GM19239 (cell line): ENCODE measurements around the gene CFAP92.
A peak's percentile ranks its signal among the peaks of the same experiment; 100 is the strongest.
"Not testable (repeated sequence)": the region's sequence is repeated elsewhere in the genome, so short reads cannot be mapped to it uniquely, and the experiment has no call there.

Source experiments
- DNase-seq: peaks from one replicate; pipeline ENCODE4 v3.0.0; 2011; ENCODE audit warnings: low spot score; ENCODE audit not compliant: insufficient read length
- FAIRE-seq: peaks from 2 replicates; lab custom pipeline; 2011; peaks lifted over from hg19 to GRCh38; lab: Jason Lieb, UNC

Gene CFAP92

DNA sequence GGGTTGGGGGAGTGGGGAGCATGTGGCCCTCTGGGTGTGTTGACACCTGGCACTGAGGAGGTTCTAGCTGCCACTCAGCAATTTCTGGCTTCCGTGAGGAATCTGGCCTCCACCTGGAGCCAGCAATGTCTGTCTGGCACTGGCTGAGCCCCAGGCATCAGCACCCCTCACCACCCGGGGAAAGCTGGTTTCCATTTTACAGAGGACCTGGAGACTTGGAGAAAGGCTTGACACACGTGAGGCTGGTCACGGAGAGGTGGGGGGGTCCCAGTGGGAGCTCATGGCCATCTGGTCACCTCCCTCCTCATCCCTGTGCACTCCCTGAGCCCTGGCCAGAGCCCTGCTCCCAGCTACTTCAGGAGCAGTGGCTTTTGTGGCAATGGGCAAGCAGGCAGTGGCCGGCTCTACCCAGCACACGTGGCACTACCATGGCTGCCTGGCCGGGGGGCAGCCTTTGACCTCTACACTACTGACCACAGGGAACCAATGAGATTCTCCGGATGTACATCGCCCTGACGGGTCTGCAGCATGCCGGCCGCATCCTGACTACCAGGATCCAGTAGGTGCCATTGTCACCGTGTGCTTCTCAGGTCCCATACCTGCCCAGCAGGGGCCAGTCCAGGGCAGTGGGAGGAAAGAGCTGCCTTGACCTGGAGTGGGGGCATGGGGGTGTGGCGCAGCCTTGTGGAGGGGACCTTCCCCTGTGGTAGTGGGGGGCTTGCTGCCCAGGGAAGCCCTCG is 86.0 kb downstream of the CFAP92 start:
- FAIRE-seq (no peak), DNase-seq (no peak)

DNA sequence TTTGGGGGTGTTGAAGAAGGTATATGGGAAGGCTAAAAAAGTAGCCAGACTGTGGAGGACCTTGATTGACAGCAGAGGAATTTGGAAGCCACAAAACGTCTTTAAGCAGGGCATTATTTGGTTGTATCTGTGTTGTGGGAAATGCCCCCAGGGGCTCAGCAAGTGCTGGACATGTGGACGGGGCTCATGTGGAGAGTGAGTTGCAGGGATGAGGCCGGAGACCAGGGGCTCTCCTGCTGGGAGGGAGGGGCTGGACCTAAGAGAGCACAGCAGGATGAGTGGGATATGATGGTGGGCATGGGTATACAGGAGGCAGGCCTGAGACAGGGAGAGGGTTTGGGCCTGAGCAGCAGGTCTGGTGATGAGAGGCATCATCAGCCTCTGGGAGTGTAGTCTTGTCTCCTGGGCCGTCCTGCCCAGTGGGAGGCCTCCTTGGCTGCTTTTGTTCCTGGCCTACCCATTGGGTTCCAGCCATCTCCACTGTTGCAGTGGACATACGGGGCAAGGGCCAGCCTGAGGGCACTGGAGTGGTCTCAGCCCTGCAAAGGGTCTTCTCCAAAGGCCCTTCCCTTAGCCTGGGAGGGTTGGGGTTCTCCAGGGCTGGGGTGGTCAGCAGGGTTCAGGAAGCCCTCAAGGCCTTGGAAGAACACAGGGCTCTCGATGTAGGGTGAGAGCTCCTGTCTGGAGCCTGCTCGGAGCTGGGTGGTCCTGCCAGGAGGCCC is 86.9 kb downstream of the CFAP92 start:
- no peak for DNase-seq
- FAIRE-seq: no peak

DNA sequence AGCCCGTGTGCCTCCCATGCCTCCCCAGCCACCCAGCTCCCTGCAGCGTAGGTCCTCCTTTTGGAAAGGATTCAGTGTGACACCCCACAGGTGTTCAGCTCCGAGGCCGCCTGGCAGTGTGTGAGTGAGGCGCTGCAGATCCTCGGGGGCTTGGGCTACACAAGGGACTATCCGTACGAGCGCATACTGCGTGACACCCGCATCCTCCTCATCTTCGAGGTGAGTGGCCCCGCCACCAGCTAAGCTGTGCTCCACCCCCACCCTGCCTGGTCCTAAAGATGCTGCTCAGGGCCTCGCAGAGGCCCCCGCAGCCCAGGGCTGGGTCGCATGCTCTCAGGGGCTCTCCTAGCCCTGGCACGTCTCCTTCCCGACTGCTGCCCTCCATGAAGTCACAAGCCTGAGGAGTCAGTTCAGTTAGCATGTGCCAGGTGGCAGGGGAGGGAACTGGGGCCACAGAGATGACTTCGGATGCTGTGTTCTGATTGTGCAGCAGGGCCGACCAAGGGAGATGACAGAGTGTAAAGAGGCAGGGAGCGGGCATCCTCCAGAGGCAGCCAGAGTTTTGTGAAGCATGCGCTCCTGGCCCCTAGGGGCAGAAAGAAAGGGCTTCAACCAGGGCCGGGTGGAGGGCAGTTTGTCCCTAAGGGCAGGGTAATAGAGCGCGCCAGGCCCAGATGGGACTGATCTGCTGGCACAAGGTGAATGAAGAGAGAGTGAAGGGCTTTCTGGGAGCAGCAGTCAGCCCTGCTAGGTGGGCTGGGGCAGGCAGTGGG is 87.7 kb downstream of the CFAP92 start:
- no peak for FAIRE-seq
- no peak for DNase-seq

DNA sequence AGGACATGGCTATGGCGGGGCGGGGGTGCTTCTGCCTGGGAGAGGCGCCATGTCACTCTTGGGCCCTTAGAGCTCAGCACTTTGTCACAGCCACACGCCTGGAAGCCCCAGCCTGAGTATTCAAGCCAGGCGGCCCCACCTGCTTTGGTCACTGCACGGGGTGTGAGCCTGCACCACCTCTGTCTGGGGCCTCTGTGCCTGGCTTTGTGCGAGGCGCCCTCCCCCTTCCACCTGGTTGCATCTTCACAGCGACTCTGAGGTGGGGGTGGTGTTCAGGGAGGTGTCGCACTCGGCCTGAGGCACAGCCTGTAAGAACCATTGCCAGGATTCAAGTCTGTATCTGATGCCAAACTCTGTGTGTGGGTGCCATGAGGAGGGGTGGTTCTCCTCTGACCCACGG is 90.4 kb downstream of the CFAP92 start:
- no peak for DNase-seq
- FAIRE-seq: no peak

DNA sequence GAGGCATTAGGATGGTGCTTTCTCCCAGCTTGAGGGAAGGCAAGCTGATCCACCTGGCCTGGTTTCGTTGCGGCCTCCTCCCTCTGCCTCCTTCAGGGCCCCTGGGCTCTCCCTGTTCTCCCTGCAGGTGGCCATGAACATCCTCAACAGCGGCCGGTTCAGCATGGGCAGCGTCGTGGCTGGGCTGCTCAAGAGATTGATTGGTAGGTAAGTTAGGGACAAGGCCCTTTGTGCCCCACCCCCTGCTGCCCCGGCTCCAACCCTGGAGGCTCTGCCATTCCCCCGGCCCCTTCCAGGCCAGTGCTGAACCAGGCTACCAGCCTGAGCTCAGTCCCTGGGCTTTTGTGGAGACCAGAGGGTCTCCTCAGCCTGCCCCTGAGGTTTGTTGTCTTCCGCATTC is 91.5 kb downstream of the CFAP92 start:
- FAIRE-seq: no peak
- DNase-seq: no peak

DNA sequence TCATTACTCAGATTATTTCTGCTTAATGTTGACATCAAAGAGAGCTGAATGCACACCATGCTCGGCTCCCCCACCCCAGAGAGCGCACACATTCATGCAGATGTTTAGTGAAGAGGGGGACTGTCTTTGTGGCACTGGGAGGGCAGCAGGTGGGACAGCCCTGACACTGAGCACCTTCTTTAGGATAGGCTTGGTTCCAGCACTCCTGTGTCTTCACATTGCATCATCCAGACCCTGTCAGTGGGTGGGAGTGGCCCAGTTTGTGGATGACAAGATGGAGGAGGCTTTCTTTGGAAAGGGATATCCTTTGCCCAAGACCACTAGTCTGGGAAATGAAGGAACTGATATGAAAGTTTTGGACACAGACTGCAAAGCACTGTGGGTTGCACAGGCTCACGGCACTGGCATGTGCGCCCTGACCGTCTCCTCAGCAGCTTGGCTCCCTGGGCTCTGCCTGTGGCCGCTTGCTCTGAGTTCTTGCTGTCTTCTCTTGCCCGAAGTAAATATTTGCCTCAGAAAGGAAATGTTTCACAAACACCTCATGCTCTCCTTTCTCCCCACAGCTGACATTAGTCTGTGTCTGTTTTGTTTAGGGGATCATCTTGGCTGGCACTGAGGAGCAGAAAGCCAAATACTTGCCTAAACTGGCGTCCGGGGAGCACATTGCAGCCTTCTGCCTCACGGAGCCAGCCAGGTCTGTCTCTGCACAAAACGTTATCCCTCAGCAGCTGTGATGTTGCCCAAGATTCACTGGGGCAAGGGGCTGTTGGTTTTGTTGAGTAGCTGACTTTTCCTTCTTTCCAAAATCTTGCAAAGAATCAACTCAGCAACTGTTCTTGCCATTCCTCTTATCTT is 97.8 kb downstream of the CFAP92 start:
- FAIRE-seq (no peak), DNase-seq (no peak)

DNA sequence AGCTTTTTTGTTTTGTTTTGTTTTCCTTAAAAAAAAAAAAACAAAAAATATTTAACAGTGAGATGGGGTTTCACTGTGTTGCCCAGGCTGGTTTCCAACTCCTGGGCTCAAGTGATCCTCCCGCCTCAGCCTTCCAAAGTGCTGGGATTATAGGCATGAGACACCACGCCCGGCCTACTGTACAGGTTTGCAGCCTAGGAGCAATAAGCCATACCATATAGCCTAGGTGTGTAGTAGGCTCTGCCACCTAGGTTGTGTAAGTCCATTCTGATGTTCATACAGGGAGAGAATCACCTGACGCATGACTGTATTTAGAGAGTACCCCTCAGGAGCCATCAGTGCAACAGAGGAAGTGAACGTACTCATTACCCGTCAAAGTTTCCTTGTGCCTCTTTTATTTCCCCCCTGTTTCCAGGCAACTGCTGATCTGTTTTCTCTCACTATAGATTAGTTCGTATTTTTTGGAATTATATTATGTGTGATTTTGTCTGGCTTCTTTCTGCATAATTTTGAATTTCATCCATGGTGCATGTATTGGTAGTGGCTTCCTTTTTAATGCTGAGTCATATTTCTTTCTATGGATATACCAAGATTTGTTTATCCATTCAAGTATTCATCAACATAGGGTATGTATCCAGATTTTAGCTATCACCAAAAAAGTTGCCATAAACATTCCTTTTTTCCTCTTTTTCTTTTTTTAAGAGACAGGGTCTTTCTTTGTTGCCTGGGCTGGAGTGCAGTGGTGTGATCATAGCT is 104.6 kb downstream of the CFAP92 start:
- FAIRE-seq (no peak), DNase-seq (no peak)

DNA sequence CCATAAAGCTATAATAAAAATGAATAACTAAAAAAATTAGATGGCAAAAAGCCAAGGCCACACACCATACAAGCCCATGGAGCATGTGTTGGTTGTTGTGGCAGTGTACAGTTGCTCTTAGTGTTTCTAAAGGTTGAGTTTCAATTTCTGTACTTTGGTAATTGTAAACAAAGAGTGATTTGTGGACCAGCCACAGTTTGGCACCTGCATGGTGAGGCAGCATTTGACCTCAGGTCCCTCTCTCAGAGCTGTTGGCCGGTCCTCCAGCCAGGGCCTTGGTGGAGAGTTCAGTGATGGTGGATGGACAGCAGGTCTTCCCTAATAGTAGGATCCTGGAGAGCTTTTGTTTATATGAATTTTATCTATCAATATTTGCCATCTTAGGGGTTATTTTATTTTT is 108.9 kb downstream of the CFAP92 start:
- FAIRE-seq (no peak), DNase-seq (no peak)

DNA sequence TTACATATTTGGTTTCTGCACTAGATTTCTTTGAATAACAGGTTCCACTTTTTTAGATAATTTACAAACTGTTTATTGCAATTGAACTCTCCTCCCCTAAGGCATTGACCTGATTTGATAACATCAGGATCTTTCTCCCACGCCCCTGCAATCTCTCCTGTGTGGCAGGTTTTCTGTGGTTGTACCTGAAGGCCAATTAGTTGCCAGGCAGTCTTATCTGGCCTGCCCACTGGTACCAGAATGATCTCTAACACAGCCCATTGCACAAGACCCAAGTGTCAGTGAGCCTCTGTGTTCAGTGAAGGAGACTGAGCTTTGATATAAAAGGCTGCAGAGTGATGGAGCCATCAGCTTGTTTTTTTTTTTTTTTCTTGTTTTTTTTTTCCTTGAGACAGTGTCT is 111.2 kb downstream of the CFAP92 start:
- no peak for FAIRE-seq

DNA sequence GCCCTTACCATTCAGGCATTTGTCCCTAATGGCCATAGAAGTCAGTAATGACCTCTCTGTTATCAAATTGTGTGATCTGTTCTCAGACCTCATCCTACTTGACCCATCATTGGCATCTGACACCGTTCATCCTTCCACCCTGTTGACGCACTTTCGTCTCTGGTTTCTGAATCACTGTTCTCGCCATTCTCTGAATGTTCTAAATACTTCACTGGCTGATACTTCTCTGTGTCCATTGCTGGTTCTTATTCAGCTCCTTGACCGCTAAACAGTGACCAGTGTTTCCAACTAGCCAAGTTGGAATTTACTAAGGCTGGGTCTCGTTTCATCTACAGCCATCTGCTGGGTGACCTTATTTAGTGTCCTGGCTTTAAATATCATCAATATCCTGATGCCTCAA is 112.3 kb downstream of the CFAP92 start:
- no peak for FAIRE-seq
- no peak for DNase-seq

More for the DNA sequence above, 111.2 kb downstream of the CFAP92 start:
- DNase-seq: no peak

DNA sequence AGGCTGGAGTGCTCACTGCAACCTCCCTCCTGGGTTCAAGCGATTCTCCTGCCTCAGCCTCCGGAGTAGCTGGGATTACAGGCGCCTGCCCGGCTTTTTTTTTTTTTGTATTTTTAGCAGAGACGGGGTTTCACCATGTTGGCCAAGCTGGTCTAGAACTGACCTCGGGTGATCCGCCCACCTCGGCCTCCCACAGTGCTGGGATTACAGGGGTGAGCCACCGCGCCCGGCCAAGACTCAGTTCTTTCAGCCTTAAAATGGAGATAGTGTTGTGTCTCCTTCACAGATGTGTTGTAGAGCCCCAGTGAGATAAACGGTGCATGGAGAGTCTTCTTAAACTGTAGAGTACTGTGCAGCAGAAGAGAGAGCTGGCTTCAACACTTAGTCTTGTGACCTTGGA is 113.4 kb downstream of the CFAP92 start:
- not testable (repeated sequence) for DNase-seq, FAIRE-seq

DNA sequence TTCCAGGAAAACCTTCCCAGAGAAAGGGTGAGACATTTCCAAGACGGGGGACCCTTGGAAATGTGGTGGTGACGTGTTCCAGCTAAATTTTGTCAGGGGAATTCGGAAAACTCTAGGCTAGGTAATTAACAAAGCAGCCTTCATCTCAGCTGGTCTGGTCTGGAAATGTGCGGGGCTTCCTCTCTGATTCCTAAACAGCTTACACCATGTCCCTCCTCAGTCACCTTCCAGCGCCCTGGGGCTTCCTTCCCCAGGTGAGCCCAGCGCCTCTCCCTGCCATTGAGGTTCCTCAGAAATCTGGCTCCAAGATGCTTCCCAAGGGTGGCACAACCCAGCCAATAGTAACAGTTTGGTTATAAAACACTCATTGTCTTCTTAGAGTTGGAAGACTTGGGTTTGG is 113.9 kb downstream of the CFAP92 start:
- DNase-seq (no peak), FAIRE-seq (no peak)

DNA sequence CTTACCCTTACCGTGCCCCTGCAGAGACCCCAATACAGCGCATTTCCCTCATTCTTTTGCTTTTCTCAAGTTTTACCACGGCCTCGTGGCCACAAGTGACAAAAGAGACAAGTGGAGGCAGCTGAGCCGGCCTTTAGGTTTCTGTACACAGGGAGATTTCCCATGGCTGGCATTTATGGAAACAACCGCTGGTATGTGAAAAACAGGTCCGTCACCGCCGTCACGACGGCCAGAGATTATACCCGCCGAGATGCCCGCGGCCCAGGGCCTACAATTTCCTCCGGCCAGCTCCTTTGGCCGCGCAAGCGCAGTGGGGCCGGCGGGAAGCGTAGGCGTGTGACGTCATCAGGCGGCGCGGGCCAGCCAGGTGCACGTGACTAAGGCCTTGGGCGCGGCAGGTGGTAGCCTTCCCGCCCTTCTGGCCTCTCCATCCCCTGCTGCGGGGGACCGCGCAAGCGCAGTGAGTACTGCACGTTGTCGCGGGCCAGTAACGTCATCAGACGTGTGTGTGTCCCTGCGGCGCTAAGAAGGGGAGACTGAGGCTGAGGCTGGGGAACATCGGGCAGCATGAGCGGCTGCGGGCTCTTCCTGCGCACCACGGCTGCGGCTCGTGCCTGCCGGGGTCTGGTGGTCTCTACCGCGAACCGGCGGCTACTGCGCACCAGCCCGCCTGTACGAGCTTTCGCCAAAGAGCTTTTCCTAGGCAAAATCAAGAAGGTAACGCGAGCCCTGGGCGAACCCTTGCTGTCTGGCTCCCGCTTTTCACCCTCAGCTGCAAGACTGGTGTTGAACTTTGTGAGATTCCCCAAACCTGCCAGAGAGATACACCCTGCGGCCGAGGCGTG is 114.5 kb downstream of the CFAP92 start, which contains the start of gene ACAD9:
ACAD9 (plus strand) TSS at position 496 of the 845 bp plus-strand sequence; CDS start at position 568, 72 bp downstream.
- FAIRE-seq: peak; percentile 98
- DNase-seq: peak; percentile 98

DNA sequence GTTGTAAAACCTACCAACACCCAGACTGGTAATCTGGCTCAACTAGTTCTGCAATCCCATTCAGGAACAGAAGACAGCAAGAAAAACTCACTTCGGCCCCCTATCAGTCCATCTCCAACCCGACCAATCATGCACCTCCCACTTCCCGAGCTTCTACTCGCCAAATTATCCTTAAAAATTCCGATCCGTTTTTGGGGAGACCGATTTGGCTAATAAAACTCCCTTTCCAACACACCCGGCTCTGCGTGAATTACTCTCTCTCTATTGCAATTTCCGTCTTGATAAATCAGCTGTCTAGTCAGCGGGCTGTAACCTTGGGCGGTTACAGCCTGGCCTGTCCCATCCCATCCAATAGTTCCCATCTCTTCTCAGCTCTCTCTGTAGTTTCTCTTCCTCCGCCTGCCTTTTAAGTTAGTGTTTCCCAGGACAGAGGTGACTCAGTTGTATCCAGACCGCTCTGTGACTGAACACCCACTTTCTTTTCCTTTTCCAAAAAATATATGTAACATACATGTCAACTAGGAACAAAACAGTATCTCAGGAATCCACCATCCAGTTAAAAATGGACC is 115.2 kb downstream of the CFAP92 start:
- DNase-seq (no peak), FAIRE-seq (no peak)

DNA sequence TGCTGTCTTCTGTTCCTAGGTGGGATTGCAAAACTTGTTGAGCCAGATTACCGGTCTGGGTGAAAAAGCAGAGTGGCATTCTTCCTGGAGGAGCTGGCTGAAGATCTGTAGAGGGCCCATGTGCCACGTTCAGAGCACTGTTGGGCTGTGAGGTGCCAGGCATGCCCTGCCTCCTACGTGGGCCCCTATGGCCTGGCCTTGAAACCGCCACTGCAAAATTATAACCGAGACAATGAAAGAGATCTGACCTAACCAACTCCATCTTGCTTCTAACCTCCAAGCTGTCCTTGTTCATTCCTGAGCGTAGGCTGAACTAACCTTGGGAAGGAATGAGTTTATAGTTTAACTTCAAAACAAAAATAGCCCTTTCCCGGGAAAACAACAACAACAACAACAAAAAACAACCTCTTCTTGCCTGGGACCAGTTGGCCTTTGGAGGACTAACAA is 115.8 kb downstream of the CFAP92 start:
- no peak for DNase-seq
- FAIRE-seq: no peak

DNA sequence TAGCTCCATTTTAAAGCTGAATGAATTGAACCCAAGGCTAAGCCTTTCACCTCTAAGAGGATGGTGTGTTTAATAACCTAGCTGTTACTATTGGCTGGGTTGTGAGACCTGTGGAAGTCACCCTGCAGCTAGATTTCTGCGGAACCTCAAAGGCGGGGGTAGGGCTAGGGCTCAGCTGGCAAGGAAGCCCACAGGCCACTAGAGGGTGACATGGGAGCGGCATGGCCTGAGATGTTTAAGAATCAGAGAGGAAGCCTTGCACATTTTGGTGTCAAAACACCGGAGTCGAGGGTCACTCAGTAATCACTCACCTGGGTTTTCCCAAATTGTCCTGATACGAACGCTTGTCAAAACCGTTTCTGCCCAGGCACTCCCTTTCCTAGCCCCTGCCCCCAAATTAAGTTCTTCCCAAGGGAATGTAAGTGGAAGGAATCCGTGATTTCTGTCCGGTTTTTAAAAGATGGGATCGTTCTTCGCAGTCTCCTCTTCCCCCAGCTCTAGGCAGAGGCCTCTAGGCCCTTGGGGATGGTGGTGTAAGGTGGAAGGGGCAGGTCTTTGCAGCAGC is 118.2 kb downstream of the CFAP92 start:
- FAIRE-seq: no peak

DNA sequence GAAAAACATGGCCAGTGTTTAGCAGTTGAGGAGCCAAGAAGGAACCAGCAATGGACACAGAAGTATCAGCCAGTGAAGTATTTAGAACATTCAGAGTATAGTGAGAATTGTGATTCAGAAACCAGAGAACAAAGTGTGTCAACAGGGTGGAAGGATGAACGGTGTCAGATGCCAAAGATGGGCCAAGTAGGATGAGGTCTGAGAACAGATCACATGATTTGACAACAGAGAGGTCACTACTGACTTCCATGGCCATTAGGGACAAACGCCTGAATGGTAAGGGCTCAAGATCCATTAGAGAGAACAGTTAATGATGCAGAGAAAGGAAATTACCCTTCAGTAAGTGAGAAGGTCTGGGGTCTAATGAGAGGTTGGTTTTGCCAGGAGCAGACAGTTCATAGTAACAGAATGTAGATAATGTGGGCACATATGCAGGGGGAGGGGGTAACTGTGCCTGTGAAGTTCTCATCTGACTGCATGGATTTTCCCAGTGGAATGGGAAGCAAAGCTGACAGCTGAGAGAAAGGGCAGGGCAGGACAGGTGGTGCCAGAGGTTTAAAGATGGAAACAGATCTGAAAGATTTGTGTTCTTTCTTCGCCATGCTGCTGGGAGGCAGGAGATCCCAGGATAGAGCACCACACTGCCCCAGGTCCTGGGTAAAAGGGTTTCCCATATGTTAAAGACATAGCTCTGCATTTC is 119.2 kb downstream of the CFAP92 start:
- FAIRE-seq: no peak
- no peak for DNase-seq

More for the DNA sequence above, 118.2 kb downstream of the CFAP92 start:
- no peak for DNase-seq
